GM12878 (cell line): ENCODE results near the gene SCNN1B. TPM values are rescaled to one million over a fixed set of nuclear protein-coding genes. Genes with fewer than 3 reads are reported as not detected.

Source experiments
- ATAC-seq: fragments of 200-7000 bp; cut with Tn5 transposase; 3 replicates; pipeline ENCODE4 v1.9.1; 2020; ENCODE audit warnings: mild to moderate bottlenecking, moderate library complexity
- BruUV-seq: library from RNA; stranded (reverse); fragments of 400-500 nt; replicated peaks from 2 replicates; lab custom pipeline; 2021; lab: Mats Ljungman, UMichigan
- CTCF ChIA-PET: fragments of 300-600 bp; sonication (Branson Sonifier 250); formaldehyde crosslinking; extraction: SDS; loops from one replicate; lab custom pipeline; 2021; ENCODE audit warnings: inconsistent platforms; lab: Yijun Ruan, JAX
- POLR2A ChIA-PET: fragments of 350-600 bp; formaldehyde crosslinking; extraction: SDS; loops from one replicate; lab custom pipeline; 2021; ENCODE audit warnings: inconsistent platforms; lab: Charles Lee
- RAD21 ChIA-PET: fragments of 300-600 bp; sonication (Branson Sonifier 250); formaldehyde crosslinking; loops from one replicate; lab custom pipeline; 2023; ENCODE audit warnings: antibody characterized with exemption; ENCODE audit not compliant: unreplicated experiment; lab: Charles Lee
- SMC1A ChIA-PET: fragments of 300-600 bp; sonication (Branson Sonifier 250); formaldehyde crosslinking; loops from one replicate; lab custom pipeline; 2023; ENCODE audit not compliant: unreplicated experiment, uncharacterized antibody; lab: Charles Lee
- DNase-seq: peaks from one replicate; pipeline ENCODE4 v3.0.0-alpha.2; 2011; ENCODE audit warnings: low read depth, low spot score
- FAIRE-seq: peaks from 3 replicates; lab custom pipeline; 2011; peaks lifted over from hg19 to GRCh38; lab: Jason Lieb, UNC
- H2AFZ ChIP-seq: 2 replicates; pipeline ENCODE4 v1.6.0; 2011; ENCODE audit warnings: low read depth, low read length, control low read depth; ENCODE audit not compliant: control insufficient read depth
- H3K27ac ChIP-seq: 2 replicates; pipeline ENCODE4 v1.5.1; 2011; ENCODE audit warnings: control low read depth; ENCODE audit not compliant: control insufficient read depth, insufficient read depth
- H3K27me3 ChIP-seq, 2 experiments: replicated peaks in 1 of 2; 2 replicates each; pipeline versions ENCODE4 v1.6.0 to v1.6.1; 2011; ENCODE audit warnings: low read length in 1 of 2; ENCODE audit not compliant: control insufficient read depth in 2 of 2, insufficient read depth in 2 of 2
- H3K36me3 ChIP-seq, 2 experiments: 2 replicates each; pipeline ENCODE4 v1.5.1; 2011; ENCODE audit warnings: low read length in 1 of 2; ENCODE audit not compliant: control insufficient read depth in 2 of 2, insufficient read depth in 2 of 2
- H3K4me1 ChIP-seq: 2 replicates; pipeline ENCODE4 v1.6.1; 2011; ENCODE audit warnings: mild to moderate bottlenecking, low read length, moderate library complexity, mixed read lengths; ENCODE audit not compliant: control insufficient read depth, insufficient read depth
- H3K4me2 ChIP-seq: 2 replicates; pipeline ENCODE4 v1.6.0; 2011; ENCODE audit warnings: control low read depth; ENCODE audit not compliant: control insufficient read depth, insufficient read depth
- H3K4me3 ChIP-seq: fragments of 200-600 bp; sonication (generic); 2 replicates; pipeline ENCODE4 v1.5.1; 2016
- H3K79me2 ChIP-seq: 2 replicates; pipeline ENCODE4 v1.6.0; 2011; ENCODE audit warnings: low read length; ENCODE audit not compliant: control insufficient read depth, insufficient read depth
- H3K9ac ChIP-seq: 2 replicates; pipeline ENCODE4 v1.8.0; 2011; ENCODE audit warnings: low read length, control low read depth, mixed read lengths; ENCODE audit not compliant: control insufficient read depth, insufficient read depth
- H3K9me3 ChIP-seq: replicated peaks from 3 replicates; pipeline ENCODE4 v1.5.1; 2011; ENCODE audit warnings: mild to moderate bottlenecking, low read length; ENCODE audit not compliant: control insufficient read depth, insufficient read depth
- H4K20me1 ChIP-seq: 2 replicates; pipeline ENCODE4 v1.6.0; 2011; ENCODE audit not compliant: control insufficient read depth, insufficient read depth
- NKRF ChIP-seq: fragments of 450-650 bp; conservative IDR thresholded peaks from 2 replicates; pipeline ENCODE4 v1.6.1; 2017; ENCODE audit warnings: mild to moderate bottlenecking, moderate library complexity
- SMAD5 ChIP-seq: IDR thresholded peaks from 2 replicates; pipeline ENCODE4 v1.6.1; 2016; ENCODE audit warnings: antibody characterized with exemption, low read depth
- SMARCA5 ChIP-seq: fragments of 450-650 bp; IDR thresholded peaks from 2 replicates; pipeline ENCODE4 v1.6.1; 2017; ENCODE audit warnings: mild to moderate bottlenecking
- WGBS: methylation state at CpG from one replicate; pipeline ENCODE4 v1.1.6; 2016; ENCODE audit warnings: low lambda C conversion rate; ENCODE audit not compliant: insufficient replicate concordance, insufficient coverage; ENCODE audit errors: missing lambda C conversion rate; 5-methylcytosine and 5-hydroxymethylcytosine counted together
- in situ Hi-C: fragments of 300-500 bp; cut with MboI; formaldehyde crosslinking; loops from 9 replicates; pipeline ENCODE4 v1.14.3; 2018; ENCODE audit warnings: mixed read lengths
- intact Hi-C: fragments of 100-400 bp; cut with micrococcal nuclease; formaldehyde crosslinking; loops from one replicate; pipeline ENCODE4 v1.14.2; 2022; ENCODE audit not compliant: unreplicated experiment
- polyA plus RNA-seq, 11 experiments: library from polyadenylated mRNA; depleted of rRNA in 4 of 11; unstranded in 6 of 11; stranded (reverse) in 5 of 11; fragments of >200 nt; fragmentation: Nextera tagmentation in 4 of 11; fragmentation: Illumina TruSeq in 1 of 11; extraction: Ambion mirVana in 4 of 11; extraction: Trizol in 1 of 11; gene quantifications; 1 replicate in 1 of 11; 2 replicates in 10 of 11; pipeline versions ENCODE4 v1.2.1 to v1.2.3, GENCODE V29; 2011 to 2016; ENCODE audit warnings: inconsistent platforms in 2 of 11, missing spikeins in 2 of 11, low read depth in 1 of 11
- total RNA-seq, 4 experiments: library from RNA; depleted of rRNA in 3 of 4; stranded (reverse); fragments of >200 nt in 3 of 4; fragmentation: Illumina TruSeq in 1 of 4; extraction: Trizol in 1 of 4; gene quantifications; 2 replicates each; pipeline versions ENCODE4 v1.2.1 to v1.2.3, GENCODE V29; 2013 to 2021

The SCNN1B gene
- total and polyA plus RNA-seq, 10 of the 15 experiments (the other 5 are each of a cell fraction or from before 2014, with no cell fraction given): 0.28 to 1.5 (median 0.64) TPM

- CTCF ChIA-PET: interaction anchor here (0.7 to 8.0 kb wide), 5 partner anchors 8 to 101 kb away, joined by 3 to 80 read pairs (median 7); no protein-coding TSS in a partner anchor
- in situ Hi-C loops: no loop called here
Observed at GRCh38 chr16:23333831-23334456, 31.8 kb downstream of the SCNN1B start.

More at GRCh38 chr16:23333831-23334456, 31.8 kb downstream of the SCNN1B start:
- intact Hi-C loops: loop anchor here (1.0 to 10.0 kb wide), 3 partner anchors 11 to 101 kb away; no protein-coding TSS in a partner anchor
- H3K27me3 ChIP-seq: no peaks in the 10 kb centered on the region
- no peak for ATAC-seq
- POLR2A ChIA-PET: interaction anchor here (0.6 to 1.4 kb wide), 3 partner anchors 10 to 172 kb away, joined by 3 to 4 read pairs (median 3); no protein-coding TSS in a partner anchor
- H4K20me1 ChIP-seq: no peaks in the 10 kb centered on the region
- peak overlapping the region; percentile 70; the same call in 1 of the 2 replicates for H3K4me2 ChIP-seq
- no peak overlapping the region for H3K9ac ChIP-seq
- no TSS peak for BruUV-seq
- H3K36me3 ChIP-seq: no peaks in the 10 kb centered on the region
- H3K79me2 ChIP-seq: no peaks in the 10 kb centered on the region
- TF ChIP-seq SMARCA5 (0 out of 2 replicates have a peak, but pooled peaks have one; percentile 7), NKRF (peak; percentile 16; the same call in 1 of the 2 replicates), SMAD5 (no peak)
- TF ChIP-seq, all 136 proteins: peak for 2
- FAIRE-seq (no peak), DNase-seq (no peak)
- ChIA-PET SMC1A (interaction anchor here (1.1 to 10.6 kb wide), 7 partner anchors 11 to 100 kb away, joined by 5 to 118 read pairs (median 6); partner anchors contain the start of gene SCNN1B), RAD21 (interaction anchor here (0.6 to 6.5 kb wide), 8 partner anchors 10 to 100 kb away, joined by 3 to 76 read pairs (median 10); partner anchors contain the start of gene SCNN1B)
- peaks cover 2% of the 10 kb centered on the region; the same call in 2 of the 3 replicates for H3K9me3 ChIP-seq
- H3K4me1 ChIP-seq: peaks cover 31% of the 10 kb centered on the region
- no peak overlapping the region; the same call in 1 of the 2 replicates for H2AFZ ChIP-seq
- no peak overlapping the region for H3K4me3 ChIP-seq
- WGBS: 57% methylated on average over 11 of the region's 11 CpGs
- peak overlapping the region; percentile 57 for H3K27ac ChIP-seq
